Limb (tissue), 2 donors: ENCODE measurements around the gene KRT37.
"Not testable (repeated sequence)": the region's sequence is repeated elsewhere in the genome, so short reads cannot be mapped to it uniquely, and the experiment has no call there.

Source experiments
- DNase-seq, 2 donors: peaks; one replicate each; pipeline ENCODE4 v3.0.0-alpha.2; 2016; ENCODE audit errors: extremely low spot score in 2 of 2

KRT37 gene

DNA sequence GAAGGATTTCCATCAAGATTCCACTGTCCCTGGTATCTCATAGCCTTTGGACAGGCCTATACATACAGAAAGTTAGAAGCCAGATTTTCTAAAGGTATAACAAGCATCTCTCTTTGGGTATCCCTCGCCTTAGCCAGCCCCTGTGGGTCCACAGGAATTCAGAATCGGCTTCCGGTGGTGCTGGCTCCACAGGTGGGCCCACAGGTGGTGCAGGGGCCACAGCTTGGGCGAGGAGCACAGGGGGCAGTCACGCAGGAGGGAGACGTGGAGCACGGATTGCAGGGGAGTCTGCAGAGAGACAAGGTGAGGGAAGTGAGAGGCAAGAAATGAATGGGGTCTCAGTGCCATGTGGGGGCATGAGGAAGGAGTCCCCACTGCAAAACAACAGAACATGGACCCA is 12.9 kb upstream of the KRT37 start:
- DNase-seq, result no peak

DNA sequence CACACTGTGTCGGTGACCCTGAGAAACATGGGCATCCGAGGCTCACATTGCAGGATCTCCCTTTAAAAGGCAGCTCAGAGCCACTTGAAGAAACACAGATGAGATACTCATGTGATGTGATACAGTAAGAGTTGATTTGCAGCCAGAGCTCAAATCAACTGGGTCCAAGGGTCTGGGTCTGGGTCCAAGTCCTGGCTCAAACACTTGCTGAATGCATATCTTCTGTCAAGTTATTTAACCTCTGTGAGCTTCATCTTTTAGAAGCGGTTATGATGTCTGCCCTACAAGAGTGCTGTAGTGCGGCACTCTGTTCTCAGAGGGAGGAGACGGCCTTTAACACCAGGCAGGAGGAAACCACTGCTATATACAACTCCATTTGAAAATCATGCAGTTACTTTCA is 10.0 kb upstream of the KRT37 start:
- DNase-seq, result no peak

DNA sequence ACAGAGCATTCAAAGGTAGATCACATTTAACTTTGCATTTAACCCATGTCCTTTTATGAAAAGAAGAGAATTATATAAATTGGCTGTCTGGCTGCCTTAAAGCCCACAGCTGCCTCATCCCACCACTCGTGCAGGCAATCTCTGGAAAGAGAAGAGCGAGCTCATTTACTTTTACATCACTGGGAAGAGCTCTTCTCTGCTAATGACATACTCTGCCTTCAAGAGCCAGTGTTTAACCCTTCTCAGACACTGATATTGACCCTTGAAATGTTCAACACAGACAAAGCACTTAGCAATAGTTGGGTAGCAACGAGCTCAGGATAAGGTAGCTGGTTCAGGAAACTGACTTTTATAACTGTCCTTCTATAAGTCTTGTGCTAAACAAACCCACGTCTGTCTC is 9.6 kb upstream of the KRT37 start:
- no peak for DNase-seq

DNA sequence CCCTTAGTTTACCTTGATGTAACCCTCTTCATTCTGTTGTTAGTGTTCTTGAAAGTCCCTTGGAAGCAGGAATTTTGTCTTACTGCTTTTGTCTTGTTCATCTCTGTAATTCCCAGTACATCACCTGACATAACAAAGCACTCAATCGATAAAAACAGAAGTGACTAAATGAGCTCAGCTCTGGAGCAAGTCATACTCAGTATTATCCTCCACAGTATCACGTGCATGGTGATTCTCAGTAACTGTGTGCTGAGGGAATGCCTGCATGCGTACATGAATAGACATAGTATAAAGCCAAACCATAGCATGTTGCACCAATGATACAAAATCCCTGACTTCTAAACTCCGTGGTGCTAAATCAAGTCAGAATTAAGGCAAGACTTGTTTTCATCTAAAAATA is 9.2 kb upstream of the KRT37 start:
- no peak for DNase-seq

DNA sequence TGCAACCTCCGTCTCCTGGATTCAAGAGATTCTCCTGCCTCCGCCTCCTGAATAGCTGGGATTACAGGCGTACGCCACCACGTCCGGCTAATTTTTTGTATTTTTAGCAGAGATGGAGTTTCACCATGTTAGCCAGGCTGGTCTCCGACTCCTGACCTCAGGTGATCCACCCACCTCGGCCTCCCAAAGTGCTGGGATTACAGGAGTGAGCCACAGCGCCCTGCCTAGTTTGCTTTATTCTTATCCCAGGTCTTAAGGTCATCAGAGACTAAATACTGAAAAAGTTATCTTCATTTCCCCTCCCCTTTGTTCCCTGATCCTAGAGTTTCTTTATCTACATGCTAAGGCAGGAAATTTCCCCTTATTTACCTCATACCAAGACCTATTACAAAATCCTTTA is 6.0 kb upstream of the KRT37 start:
- DNase-seq, result not testable (repeated sequence)

DNA sequence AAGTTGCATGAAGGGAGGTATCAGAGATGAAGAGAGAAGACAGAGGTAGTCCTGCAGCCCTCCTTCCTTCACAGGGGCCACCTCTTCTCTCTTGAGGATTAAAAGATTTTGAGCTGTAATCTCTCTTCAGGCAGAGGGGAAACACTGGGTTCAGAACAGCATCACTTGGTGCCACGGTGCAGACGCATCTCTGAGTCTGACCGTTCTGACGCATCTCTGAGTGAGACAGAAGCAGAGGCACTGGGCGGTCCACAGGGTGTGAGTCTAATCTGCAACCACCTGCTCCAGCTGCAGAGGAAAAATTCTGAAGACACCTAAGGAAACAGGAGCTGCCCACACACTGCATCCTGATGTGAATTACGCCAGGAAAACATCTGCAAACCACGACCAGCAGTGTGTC is 5.3 kb upstream of the KRT37 start:
- no peak for DNase-seq

DNA sequence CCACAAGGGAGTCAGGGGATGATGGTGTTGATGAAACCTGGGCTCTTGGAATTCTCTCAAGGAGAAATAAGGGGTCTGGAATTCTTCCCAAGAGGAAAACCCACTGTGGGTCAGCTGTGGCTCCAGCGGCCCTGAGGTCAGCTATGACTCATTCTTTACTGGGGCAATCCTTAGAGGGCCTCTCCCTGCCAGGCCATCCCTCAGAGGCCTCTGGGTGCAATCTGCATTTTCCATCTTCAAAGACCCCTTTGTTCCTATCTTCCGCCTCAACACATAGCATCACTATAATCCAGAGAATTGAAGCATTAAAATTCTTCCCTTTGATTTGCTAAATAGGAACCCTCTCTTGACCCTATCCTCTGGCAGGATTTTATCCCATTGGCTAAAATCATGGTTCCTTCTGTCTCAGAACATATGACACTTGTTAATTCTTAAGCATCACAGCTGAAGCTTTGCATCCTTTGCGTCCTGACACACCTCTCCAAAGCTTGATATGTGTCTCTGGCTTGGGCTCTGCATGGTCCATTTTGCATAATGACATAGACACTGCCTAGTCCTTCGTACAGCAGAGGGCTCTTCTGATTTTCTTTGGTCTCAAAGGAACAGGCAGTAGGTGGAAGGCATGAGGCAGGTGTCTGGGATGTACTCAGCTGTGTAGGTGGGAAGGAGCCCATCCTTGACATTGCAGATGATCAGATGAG is 4.4 kb upstream of the KRT37 start:
- no peak for DNase-seq

DNA sequence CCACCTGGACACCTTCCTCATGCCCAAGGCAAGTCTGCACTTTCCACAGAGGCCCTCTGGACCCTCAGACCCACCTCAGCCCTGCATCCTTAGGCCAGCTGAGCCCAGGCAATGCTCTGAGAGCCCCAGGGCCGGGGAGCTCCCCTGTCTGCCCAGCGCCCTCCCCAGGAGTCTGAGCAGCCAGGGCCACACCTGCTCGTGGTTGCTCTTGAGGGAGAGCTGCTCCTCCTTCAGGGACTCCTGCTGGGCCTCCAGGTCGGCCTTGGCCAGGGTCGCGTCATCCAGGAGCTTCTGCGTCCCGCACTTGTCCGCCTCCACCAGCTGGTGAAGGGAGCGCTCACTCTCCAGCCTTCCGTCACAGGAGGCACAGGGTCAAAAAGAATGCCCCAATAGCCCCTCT is 1.8 kb downstream of the KRT37 start:
- DNase-seq, result not testable (repeated sequence)

DNA sequence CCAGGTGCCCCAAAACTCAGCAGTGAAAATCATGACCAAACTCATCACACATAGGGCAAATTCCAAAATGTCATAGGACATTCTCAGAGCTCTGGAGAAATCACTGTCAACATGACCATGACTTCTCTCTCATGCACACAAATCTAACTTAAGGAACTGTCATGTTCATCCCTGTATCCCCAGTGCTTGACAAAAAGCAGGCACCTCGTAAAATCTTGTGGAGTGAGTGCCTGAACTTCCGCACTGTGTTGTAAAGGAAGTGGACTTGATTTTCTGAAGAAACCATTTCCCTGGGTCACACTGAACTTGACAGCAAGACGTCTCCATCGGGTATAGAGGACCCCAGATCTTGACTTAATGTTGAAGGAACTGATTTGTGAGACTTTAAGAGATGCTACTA is 2.8 kb downstream of the KRT37 start:
- no peak for DNase-seq

DNA sequence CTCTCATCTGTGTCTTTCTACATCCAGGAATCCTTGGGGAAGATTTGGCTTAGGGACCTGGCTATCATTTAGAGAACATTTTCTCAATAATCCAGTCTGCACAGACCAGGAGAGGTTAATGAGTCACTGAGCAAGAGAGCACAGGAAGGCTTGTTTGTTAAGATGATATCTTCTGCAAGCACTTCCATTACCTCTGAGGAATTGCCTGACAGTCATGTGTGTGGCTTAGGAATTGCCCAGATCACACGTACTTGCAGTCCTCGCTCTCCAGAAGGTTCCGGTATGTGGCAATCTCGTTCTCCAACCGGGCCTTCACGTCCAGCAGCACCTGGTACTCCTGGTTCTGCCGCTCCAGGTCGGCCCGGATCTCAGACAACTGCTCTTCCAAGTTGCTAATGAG is 3.3 kb downstream of the KRT37 start:
- DNase-seq, result no peak

DNA sequence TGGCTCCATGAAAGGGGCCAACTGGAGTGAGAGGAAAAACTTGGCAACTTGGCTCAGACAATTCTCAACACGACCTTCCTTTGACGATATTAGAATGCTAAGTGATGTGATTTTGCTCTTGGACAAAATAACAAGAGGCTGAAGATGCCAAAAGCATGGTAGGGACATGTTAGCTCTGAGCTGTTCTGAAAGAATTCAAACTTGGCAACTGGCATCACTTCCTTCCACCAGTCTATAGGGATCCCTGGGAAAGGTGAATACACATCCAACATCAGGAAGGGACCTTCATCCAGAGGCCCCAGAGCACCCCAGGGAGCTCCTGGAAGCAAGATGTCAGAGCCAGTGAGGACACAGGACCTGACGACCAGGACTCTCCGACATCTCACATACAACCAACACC is 4.3 kb downstream of the KRT37 start:
- no peak for DNase-seq

DNA sequence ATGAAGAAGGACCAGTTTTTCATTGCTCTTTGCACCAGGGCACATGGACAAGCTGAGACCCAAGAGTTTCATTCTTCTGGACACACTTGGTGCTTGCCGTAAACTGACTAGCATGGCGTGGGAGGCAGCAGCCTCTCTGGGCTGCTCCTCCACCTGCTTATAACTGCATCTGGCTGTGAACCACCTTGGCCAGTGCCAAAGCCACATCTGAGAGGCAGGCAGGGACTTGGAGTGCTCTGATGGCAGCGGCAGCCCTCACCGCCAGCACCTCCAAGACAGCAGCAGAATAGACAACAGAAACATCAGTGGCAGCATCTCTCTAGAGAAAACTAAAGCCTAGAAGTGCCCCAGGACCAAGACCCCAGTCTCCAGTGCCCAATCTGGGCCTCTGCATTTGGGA is 4.7 kb downstream of the KRT37 start:
- DNase-seq, result no peak

DNA sequence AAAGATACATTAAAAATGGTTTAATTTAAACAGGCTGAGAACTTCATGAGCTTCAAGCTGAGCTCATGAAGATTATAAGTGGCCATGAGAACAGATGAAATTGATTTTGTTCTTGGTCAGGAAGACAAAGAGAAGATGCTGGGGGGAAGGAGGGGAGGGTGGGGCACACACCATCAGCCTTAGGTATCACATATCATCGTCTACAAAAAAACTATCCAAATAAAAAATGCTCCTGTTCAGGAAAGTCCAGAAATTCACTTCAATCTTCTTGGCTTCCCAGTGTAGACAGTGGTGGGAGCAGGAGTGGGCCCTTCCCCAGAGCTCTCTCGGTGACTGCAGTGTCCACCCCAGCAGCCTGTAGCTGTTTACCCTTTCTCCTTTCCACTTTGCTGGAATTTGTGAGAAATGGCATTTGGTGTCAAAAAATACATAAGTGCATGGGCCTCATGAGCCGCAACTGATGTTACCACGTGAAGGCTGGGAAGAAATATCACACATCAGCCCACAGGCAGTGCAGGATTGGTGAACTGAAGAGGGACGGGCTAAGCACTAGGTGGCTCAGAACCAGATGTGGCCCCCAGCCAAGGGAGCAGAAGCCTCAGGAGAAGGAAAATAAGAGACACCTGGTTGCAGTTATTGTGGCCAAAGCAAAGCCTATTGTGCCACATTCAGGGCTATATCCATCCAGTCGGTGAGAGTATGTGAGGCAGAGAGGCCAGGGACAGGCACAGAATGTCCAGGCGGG is 6.1 kb downstream of the KRT37 start:
- DNase-seq, result no peak

DNA sequence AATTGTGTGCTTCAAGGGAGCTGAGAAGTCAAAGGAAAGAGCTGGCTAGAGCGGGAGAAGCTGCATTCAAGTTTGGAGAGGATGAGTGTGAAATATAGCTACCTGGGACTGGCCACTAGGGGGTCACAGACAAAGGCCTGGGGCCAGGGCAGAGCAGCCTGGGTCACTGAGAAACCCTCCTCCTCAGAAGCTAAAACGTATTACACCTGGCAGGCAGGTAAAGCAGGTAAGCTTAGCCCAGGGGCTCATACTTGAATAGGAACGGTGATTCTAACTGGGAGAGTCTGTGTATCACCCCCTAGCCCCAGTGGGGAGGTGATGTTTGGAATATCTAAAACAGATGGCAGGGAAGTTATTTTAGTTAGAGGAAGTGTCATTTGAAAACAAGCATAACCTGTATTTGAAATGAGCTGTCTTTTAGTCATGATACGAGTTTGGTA is 6.8 kb downstream of the KRT37 start:
- DNase-seq, result no peak

DNA sequence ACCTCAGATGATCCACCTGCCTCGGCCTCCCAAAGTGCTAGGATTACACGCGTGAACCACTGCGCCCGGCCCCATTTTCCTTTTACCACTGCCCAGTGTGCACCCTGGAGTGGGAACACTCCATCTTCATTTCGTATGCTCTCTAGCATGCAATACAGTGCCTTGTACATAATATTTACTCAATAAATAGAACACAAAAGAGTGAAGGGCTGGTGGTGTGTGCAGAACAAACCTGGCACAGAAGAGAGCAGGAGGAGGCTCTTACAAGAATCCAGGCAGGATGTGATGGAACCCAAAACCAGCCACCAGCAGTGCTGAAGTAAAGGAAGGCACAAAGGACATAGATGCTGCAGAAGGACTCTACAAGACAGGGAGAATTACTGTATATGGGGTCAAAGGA is 7.3 kb downstream of the KRT37 start:
- DNase-seq, result no peak

DNA sequence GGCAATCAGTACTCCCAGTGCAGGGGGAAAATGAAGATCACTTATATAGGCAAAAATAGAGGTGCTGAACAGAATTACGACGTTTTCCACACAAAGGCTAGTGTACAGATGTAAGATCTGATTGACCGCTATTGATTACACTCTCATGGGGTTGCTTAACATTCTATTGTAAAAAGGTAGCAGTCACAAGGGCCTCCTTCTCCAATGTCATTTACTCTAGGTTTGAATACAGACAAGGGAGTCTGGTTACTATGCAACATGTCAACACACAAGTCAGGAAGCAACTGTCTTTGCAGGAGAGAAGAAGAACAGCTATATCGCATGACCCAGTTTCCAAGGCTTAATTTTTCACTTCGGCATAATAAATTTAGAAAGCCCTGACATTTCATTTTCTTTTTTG is 7.9 kb downstream of the KRT37 start:
- DNase-seq, result no peak

DNA sequence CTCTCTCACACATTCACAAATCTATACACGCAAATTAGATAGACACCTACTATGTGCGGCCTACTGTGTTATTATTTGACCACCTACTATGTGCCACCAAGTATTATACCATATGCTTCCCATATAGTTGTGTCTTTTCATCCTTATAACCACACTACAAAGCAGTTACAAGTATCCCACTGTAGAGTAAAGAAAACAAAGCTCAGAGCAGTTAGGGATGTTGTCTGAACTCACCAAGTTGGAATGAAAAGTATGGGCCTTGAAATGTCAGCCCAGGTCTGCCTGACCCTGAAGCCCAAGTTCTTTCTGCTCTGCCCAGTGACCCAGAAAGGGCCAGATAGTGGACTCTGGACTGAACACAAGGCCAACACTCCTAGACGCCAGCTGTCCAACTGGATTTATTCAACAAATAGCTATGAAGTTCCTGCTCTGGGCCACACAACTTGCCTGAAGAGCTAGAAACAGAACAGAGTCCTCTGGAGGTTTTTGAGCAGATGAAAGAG is 8.5 kb downstream of the KRT37 start:
- no peak for DNase-seq

DNA sequence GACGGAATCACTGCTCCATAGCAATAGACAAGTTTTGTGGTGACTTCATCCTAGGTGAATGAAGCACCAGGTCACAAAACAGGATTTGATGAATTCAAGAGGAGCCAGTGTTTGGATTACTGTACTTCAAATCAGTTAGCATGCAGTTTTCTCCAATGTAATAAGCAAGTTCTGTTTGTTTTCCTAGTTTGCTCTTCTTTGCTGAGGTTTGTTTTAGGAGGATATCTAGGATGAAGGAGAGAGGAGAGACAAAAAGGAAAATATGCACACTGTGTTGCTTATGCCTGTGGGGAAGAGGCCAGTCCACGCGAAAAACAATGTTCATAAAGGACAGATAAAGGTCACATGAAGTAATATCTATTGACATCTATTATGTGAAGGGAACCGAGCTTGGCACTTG is 9.0 kb downstream of the KRT37 start:
- DNase-seq, result no peak

DNA sequence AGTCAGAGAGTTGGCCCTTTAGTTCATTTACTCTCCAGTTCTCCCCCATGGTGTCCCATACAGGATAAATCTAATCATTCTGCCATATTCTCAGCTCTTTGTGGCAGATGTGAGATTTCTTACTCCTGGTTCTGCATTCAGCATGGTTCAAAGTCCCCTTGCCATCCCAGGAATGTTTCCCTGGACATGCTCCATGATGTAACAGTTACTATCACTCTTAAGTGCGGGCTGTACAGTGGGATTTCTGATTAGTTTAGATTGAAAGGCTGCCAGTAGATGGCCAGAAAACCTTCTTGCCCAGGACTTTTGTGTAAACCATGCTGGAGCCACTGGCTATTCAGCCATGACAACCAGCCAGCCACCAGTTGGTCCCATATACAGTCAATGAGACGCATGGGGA is 10.4 kb downstream of the KRT37 start:
- DNase-seq, result no peak

DNA sequence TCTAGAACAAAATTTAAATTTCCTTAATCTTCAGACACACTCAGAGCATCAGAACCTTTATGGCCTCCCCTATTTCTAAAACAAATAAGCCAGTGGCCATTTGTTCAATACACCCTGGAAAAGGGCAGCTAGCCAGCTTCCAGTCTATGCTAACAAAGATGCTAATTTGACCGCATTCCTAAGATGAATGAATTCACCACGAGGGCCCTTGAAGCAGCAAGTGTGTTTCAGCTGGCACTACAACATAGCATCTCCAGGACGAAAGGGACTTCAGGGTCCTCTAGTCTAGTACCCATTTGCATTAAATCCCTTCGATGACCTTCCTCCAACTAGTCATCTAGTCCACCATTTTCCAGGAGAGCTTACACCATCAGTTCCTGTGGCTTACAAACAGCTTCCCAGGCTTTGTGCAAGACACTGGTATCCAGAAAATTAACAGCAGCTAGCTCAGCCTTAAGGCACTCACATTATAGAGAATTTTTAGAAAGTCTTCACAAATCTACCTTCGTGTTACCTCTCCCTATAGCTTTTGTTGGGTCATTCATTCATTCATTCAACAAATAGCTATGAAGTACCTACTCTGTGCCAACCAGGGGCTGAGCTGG is 10.9 kb downstream of the KRT37 start:
- DNase-seq, result no peak

DNA sequence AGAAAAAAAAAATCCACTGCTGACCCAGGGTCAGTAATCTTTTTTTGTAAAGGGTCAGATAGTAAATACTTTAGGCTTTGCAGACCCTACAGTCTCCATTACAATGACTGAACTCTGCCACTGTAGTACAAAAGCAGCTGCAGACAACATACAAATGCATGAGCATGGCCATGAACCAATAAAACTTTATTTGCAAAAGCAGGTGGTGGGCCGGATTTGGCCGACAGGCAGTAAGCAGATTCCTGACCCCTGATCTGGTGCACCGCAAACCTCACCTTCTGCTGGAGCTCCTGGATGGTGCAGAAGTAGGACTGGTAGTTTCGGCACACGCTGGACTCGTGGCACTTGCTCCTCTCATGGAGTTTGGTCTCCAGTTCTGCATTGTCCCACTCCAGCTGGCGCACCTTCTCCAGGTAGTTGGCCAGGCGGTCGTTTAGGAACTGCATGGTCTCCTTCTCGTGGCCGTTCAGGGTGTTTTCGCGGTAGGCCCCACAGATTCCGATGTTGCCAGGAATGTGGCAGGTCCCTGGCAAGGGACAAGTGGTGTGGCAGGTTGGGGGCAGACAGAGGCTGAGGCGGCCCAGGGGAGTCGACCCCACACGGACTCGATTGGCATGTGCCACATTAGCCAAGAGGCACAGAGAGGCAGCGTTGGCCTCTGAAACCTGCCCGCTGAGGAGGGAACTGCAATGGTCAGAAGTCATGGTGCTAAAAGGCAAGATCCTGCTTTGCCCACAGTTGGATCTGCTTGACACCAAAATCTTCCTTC is 13.1 kb downstream of the KRT37 start:
- DNase-seq, result no peak

DNA sequence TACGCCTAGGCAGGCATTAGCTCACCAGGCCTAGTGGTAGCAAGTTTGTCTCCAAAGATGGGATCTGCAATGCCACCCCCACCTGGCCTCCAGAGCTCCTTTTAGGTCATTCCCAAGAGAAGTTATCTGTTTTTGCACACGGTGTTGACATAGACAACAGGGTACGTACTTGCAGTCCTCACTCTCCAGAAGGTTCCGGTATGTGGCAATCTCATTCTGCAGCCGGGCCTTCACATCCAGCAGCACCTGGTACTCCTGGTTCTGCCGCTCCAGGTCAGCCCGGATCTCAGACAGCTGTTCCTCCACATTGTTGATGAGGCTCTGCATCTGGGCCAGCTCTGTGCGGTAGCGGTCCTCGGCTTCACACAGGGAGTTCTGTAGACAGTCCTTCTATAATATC is 17.2 kb downstream of the KRT37 start:
- DNase-seq, result no peak
